Astrocyte of the cerebellum (primary cell): ENCODE measurements around the gene PDAP1.
A peak's percentile ranks its signal among the peaks of the same experiment; 100 is the strongest.
"Not testable (repeated sequence)": the region's sequence is repeated elsewhere in the genome, so short reads cannot be mapped to it uniquely, and the experiment has no call there.

Experiments
- DNase-seq: peaks from one replicate; pipeline ENCODE4 v3.0.0-alpha.2; 2011; ENCODE audit warnings: low read depth
- H3K4me3 ChIP-seq: 2 replicates; pipeline ENCODE4 v1.5.1; 2011; ENCODE audit warnings: mild to moderate bottlenecking, low read depth, low read length, moderate library complexity
- CTCF ChIP-seq: IDR thresholded peaks from 2 replicates; pipeline ENCODE4 v1.5.1; 2012; ENCODE audit warnings: low read length, low read depth, moderate library complexity, mild to moderate bottlenecking; ENCODE audit errors: missing control alignments
- in situ Hi-C: cut with HindIII; loops from 2 replicates; pipeline ENCODE4 v1.10.0; 2017; ENCODE audit warnings: low sequenced_read_pairs

Gene PDAP1

GRCh38 chr7:99366646-99367045 lies 41.8 kb downstream of the PDAP1 start:
- H3K4me3 ChIP-seq: no peak overlapping the region
- TF ChIP-seq CTCF: no peak
- in situ Hi-C loops: no loop called here
- DNase-seq: no peak

GRCh38 chr7:99365318-99366141 lies 42.9 kb downstream of the PDAP1 start:
- in situ Hi-C loops: no loop called here
- peak; percentile 59 for TF ChIP-seq CTCF
- no peak overlapping the region for H3K4me3 ChIP-seq
- no peak for DNase-seq

- no peak for DNase-seq
- in situ Hi-C loops: no loop called here
- no peak overlapping the region for H3K4me3 ChIP-seq
- no peak for TF ChIP-seq CTCF
Measured at GRCh38 chr7:99363286-99363685, 45.1 kb downstream of the PDAP1 start.

- in situ Hi-C loops: no loop called here
- TF ChIP-seq CTCF: no peak
- no peak overlapping the region for H3K4me3 ChIP-seq
- DNase-seq: peak; percentile 39
Measured at GRCh38 chr7:99362801-99363200, 45.6 kb downstream of the PDAP1 start.

GRCh38 chr7:99359465-99360154 lies 48.8 kb downstream of the PDAP1 start:
- in situ Hi-C loops: no loop called here

GRCh38 chr7:99358521-99358920 lies 49.9 kb downstream of the PDAP1 start:
- in situ Hi-C loops, H3K4me3 ChIP-seq, DNase-seq: not testable (repeated sequence)

More at GRCh38 chr7:99359465-99360154, 48.8 kb downstream of the PDAP1 start:
- H3K4me3 ChIP-seq: no peak overlapping the region
- no peak for TF ChIP-seq CTCF
- DNase-seq: no peak

- no peak for TF ChIP-seq CTCF
- DNase-seq: no peak
- no peak overlapping the region for H3K4me3 ChIP-seq
- in situ Hi-C loops: no loop called here
Measured at GRCh38 chr7:99357701-99358490, 50.5 kb downstream of the PDAP1 start.
